ENCODE results near the gene EHBP1L1. TPM values are rescaled to one million over a fixed set of nuclear protein-coding genes. Genes with fewer than 3 reads are reported as not detected.

Gene EHBP1L1
- total and polyA plus RNA-seq, 5 experiments from 2014 or later = 10.8 to 108 (median 19.8) TPM

DNA sequence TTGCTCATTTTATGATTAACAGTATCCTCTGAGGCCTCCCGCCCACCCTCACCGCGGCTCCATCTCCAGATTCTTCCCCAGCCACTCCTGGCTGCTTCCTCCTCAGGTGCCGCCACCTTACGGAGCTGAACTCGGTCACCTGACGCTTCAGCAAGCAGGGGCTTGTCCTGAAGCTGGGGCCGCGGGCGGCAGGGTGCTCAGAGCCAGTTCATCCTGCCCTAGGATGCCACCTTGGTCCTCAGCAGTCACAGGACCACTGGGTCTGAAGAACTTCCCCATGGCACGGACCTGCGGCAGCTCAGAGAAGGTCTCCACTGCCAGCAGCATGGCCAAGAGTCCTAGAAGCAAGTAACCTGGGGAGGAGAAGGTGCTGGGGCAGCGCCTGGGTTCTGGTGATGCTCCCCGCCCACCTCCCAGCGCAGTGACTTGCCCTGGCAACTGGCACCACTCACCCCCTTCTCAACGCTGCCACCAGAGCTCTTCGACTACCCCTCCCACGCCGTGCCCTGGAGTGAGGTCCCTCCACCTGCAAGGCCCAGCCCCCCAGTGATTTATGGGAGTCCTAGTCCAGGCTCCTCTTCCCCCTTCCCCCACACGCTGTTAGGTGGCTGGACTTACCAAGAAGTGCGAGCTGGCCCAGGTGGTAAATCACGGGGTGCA lies 17.1 kb downstream of the EHBP1L1 start:
- ATAC-seq = no peak
- peaks cover 14 to 41% (median 31%) of the 10 kb centered on the region in 4 donors for H3K4me1 Mint-ChIP-seq
- no peak overlapping the region for H3K4me3 Mint-ChIP-seq
- POLR2A ChIA-PET = interaction anchor here (1.1 to 11.7 kb wide), 8 partner anchors 18 to 96 kb away, joined by 4 to 139 read pairs (median 8); partner anchors contain the start of genes EHBP1L1 and FAM89B
- no peaks in the 10 kb centered on the region for H3K27me3 Mint-ChIP-seq
- peak overlapping the region in 2 of 10 donors; percentile 56 to 59 for H3K27ac Mint-ChIP-seq
- DNase-seq = no peak
- H3K9me3 Mint-ChIP-seq = no peaks in the 10 kb centered on the region
- peaks cover 0 to 33% (median 0%) of the 10 kb centered on the region in 3 donors for H3K36me3 Mint-ChIP-seq

DNA sequence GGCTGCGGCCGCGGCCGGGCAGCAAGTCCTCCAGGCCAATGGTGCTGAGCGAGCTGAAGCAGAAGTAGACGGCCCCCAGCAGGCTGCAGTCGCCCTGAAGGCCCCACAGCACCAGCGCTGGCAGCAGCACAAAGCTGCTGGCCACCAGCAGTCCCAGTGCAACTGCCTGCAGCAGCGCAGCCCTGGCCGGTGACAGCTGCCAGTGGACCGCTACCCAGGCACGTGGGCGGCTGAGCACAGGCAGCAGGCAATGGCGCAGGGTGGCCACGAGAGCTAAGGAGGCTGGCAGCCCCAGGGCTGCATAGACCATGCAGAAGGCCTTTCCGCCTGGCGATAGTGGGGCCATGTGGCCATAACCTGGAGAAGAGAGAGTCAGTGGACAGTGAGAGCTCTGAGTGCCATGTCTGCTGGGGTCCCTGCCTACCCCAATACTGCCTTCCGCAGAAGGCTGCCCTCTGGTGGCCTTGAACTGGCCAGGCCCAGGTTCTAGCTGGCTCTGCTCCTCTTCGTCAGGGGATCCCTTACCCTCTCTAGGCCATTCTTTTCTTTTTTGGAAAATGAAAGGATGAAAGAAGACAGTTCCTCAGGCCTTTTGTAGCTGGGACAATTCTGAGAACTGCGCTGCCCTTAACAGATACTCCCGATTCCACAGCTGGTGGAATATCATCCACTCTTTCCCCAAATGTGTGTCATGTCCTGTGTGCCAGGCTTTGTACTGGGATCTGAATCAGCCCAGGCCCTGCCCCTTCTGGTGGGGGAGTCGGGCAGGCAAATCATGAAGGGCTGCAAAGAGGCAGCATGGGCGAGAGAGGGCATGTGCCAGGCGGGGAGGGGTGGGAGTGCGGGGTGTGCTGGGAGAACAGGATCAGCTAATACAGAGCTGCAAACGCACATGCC lies 17.9 kb downstream of the EHBP1L1 start:
- Mint-ChIP-seq H3K4me1 (peaks cover 12 to 33% (median 23%) of the 10 kb centered on the region in 4 donors), H3K27ac (peak overlapping the region in 4 of 10 donors; percentile 9 to 75 (median 37)), H3K27me3 (no peaks in the 10 kb centered on the region), H3K36me3 (peaks cover 0 to 37% (median 0%) of the 10 kb centered on the region in 3 donors), H3K4me3 (peak overlapping the region in 1 of 10 donors; percentile 15), H3K9me3 (no peaks in the 10 kb centered on the region)
- POLR2A ChIA-PET = interaction anchor here (0.6 to 11.7 kb wide), 15 partner anchors 11 to 844 kb away, joined by 3 to 139 read pairs (median 5); partner anchors contain the start of genes EHBP1L1, FAM89B and PCNX3
- ATAC-seq = peak; percentile 67 to 80
- peak in 8 of 10 donors; percentile 35 to 74 (median 54) for DNase-seq

DNA sequence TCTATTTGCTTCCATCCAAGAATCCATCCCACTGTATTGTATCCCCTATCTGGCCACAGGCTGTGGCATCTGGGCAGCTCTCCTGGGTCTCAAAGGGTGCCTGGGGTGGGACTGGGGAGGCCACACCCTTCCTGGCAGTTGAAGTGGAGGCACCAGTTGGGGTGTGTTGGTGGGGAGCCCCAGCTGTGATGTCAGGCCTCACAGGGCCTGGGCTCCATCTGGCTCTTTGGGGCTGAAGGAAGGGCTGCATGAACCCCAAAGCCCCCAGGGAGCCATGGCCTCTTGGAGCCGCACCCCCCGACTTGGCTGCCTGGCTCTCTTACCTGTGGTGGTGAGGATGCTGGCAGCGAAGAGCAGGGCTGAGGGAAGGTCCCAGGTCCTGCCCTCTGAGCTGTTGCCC lies 19.3 kb downstream of the EHBP1L1 start:
- Mint-ChIP-seq H3K4me3 (peak overlapping the region in 1 of 10 donors; percentile 58), H3K36me3 (peaks cover 0 to 35% (median 0%) of the 10 kb centered on the region in 3 donors), H3K9me3 (no peaks in the 10 kb centered on the region), H3K27ac (peak overlapping the region in 3 of 10 donors; percentile 55 to 82 (median 71)), H3K27me3 (no peaks in the 10 kb centered on the region), H3K4me1 (peaks cover 11 to 24% (median 14%) of the 10 kb centered on the region in 4 donors)
- ATAC-seq (no peak), DNase-seq (no peak)
- POLR2A ChIA-PET = interaction anchor here (0.8 to 4.3 kb wide), 8 partner anchors 11 to 54 kb away, joined by 3 to 37 read pairs (median 4); no protein-coding TSS in a partner anchor

DNA sequence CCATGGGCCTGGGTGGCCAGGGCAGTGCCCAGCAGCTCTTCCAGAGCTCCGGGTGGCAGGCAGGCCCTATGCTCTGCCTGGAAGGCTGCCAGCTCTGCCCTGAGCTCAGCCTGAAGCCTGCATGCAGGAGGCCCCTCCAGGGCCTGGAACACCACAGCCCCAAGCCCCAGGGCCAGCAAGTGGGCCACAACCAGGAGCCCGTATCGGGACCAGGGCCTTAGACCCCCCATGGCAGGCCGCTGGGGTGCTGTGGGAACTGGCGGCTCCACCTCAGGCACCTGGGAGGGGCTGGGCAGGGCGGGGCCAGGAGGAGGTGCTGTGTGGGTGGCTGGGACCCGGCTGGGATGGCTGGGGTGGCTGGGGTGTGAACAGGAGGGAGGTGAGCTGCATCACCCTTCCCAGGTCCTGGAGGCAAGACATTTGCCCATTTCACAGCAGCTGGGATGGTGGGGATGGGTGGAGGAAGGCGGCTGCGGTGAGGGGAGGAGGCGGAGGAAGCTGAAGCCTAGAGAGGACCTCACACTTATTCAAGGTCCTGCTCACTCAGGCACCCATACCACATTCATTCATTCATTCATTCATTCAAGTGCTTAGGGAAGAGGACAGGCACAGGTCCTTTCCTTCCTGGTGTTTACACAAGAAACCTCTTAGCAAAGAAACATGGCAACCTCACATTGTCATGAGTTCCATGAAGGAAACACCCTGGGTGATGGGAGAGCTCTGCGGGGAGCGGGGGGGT lies 19.9 kb downstream of the EHBP1L1 start, which contains the start of gene KCNK7:
KCNK7 (minus strand) TSS at position 258 of the 739 bp plus-strand sequence; CDS start at position 230, 28 bp downstream.
- Mint-ChIP-seq H3K36me3 (peaks cover 0 to 29% (median 0%) of the 10 kb centered on the region in 3 donors), H3K27ac (peak within 1 kb of the TSS in 7 of 10 donors; percentile 20 to 85 (median 55)), H3K4me3 (peak within 1 kb of the TSS in 2 of 10 donors; percentile 14 to 58), H3K9me3 (no peaks in the 10 kb centered on the region), H3K27me3 (no peaks in the 10 kb centered on the region), H3K4me1 (peaks cover 9 to 22% (median 13%) of the 10 kb centered on the region in 4 donors)
- ATAC-seq = no peak
- DNase-seq = no peak
- POLR2A ChIA-PET = interaction anchor here (0.6 to 4.3 kb wide), 8 partner anchors 10 to 431 kb away, joined by 3 to 37 read pairs (median 4); no protein-coding TSS in a partner anchor

- Mint-ChIP-seq H3K4me3 (no peak overlapping the region), H3K4me1 (peaks cover 8 to 20% (median 13%) of the 10 kb centered on the region in 4 donors), H3K27ac (no peak overlapping the region), H3K36me3 (peaks cover 0 to 24% (median 0%) of the 10 kb centered on the region in 3 donors), H3K9me3 (no peaks in the 10 kb centered on the region), H3K27me3 (no peaks in the 10 kb centered on the region)
- POLR2A ChIA-PET = interaction anchor here (0.6 to 4.3 kb wide), 4 partner anchors 17 to 432 kb away, joined by 3 to 37 read pairs (median 4); no protein-coding TSS in a partner anchor
- no peak for DNase-seq
- ATAC-seq = no peak
Measured at GRCh38 chr11:65596520-65596919, 20.7 kb downstream of the EHBP1L1 start.

DNA sequence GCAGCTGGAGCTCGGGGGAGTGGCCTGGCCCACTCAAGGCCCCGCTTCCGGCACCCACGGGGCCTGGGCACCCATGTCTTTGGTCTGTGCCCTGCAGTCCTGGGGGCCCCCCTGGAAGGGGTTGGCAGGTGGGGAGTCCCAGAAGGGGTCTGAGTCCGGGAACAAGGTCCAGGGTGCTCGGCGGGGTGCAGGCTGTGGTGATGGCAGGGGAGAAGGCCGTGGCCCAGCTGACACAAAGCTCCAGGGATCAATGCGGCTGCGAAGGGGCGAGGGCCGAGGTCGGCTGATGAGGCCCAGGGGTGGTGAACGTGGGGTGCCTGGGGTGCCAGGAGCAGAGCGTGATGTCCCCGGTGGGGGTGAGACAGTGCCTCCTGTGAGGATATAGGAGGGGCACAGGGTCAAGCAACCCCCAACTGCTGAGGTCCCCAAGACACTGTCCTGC lies 22.4 kb downstream of the EHBP1L1 start:
- no peak overlapping the region for H3K4me3 Mint-ChIP-seq
- DNase-seq (no peak), ATAC-seq (no peak)
- H3K9me3 Mint-ChIP-seq = no peaks in the 10 kb centered on the region
- H3K36me3 Mint-ChIP-seq = peaks cover 0 to 22% (median 0%) of the 10 kb centered on the region in 3 donors
- POLR2A ChIA-PET = interaction anchor here (1.0 to 1.2 kb wide), 2 partner anchors 58 to 72 kb away, joined by 3 to 4 read pairs; no protein-coding TSS in a partner anchor
- peaks cover 7 to 20% (median 13%) of the 10 kb centered on the region in 4 donors for H3K4me1 Mint-ChIP-seq
- H3K27me3 Mint-ChIP-seq = no peaks in the 10 kb centered on the region
- peak overlapping the region in 1 of 10 donors; percentile 25 for H3K27ac Mint-ChIP-seq

- Mint-ChIP-seq H3K36me3 (peaks cover 0 to 31% (median 0%) of the 10 kb centered on the region in 3 donors), H3K9me3 (no peaks in the 10 kb centered on the region), H3K4me3 (no peak overlapping the region), H3K27me3 (no peaks in the 10 kb centered on the region), H3K4me1 (peaks cover 6 to 12% (median 11%) of the 10 kb centered on the region in 4 donors), H3K27ac (peak overlapping the region in 1 of 10 donors; percentile 43)
- DNase-seq (no peak), ATAC-seq (no peak)
- POLR2A ChIA-PET = interaction anchor here (0.5 to 1.3 kb wide), 2 partner anchors 12 to 15 kb away, joined by 4 to 6 read pairs; partner anchors contain the start of gene MAP3K11
Measured at GRCh38 chr11:65599216-65599954, 23.5 kb downstream of the EHBP1L1 start.

GRCh38 chr11:65599955-65600246 lies 24.0 kb downstream of the EHBP1L1 start:
- POLR2A ChIA-PET = interaction anchor here (0.5 to 1.3 kb wide), 4 partner anchors 11 to 27 kb away, joined by 3 to 6 read pairs (median 4); partner anchors contain the start of gene MAP3K11
- Mint-ChIP-seq H3K9me3 (no peaks in the 10 kb centered on the region), H3K27ac (peak overlapping the region in 1 of 10 donors; percentile 57), H3K27me3 (no peaks in the 10 kb centered on the region), H3K4me3 (no peak overlapping the region), H3K36me3 (peaks cover 0 to 36% (median 0%) of the 10 kb centered on the region in 3 donors), H3K4me1 (peaks cover 6 to 9% (median 8%) of the 10 kb centered on the region in 4 donors)
- DNase-seq = no peak
- no peak for ATAC-seq

GRCh38 chr11:65604258-65604657 lies 28.4 kb downstream of the EHBP1L1 start:
- POLR2A ChIA-PET = interaction anchor here (1.0 to 1.3 kb wide), 2 partner anchors 11 to 14 kb away, joined by 3 to 6 read pairs; partner anchors contain the start of gene PCNX3
- Mint-ChIP-seq H3K4me3 (no peak overlapping the region), H3K9me3 (no peaks in the 10 kb centered on the region), H3K27ac (peak overlapping the region in 1 of 10 donors; percentile 9), H3K4me1 (peaks cover 2 to 6% (median 5%) of the 10 kb centered on the region in 4 donors), H3K27me3 (no peaks in the 10 kb centered on the region), H3K36me3 (peaks cover 0 to 51% (median 6%) of the 10 kb centered on the region in 3 donors)
- ATAC-seq (no peak), DNase-seq (no peak)

GRCh38 chr11:65606876-65607613 lies 31.2 kb downstream of the EHBP1L1 start:
- H3K27ac Mint-ChIP-seq = peak overlapping the region in 2 of 10 donors; percentile 14 to 57
- H3K36me3 Mint-ChIP-seq = peaks cover 0 to 60% (median 6%) of the 10 kb centered on the region in 3 donors
- POLR2A ChIA-PET = interaction anchor here (0.5 to 2.0 kb wide), 4 partner anchors 13 to 100 kb away, joined by 4 to 5 read pairs (median 4); no protein-coding TSS in a partner anchor

More at GRCh38 chr11:65606876-65607613, 31.2 kb downstream of the EHBP1L1 start:
- peak overlapping the region in 1 of 10 donors; percentile 62 for H3K4me3 Mint-ChIP-seq
- peak; percentile 32 to 37 for ATAC-seq
- H3K27me3 Mint-ChIP-seq = no peaks in the 10 kb centered on the region
- DNase-seq = no peak
- H3K4me1 Mint-ChIP-seq = peaks cover 12 to 34% (median 30%) of the 10 kb centered on the region in 4 donors
- no peaks in the 10 kb centered on the region for H3K9me3 Mint-ChIP-seq

All from naive thymus-derived CD8-positive, alpha-beta T cell (primary cell).